NCI-H345 treated with DMSO at 0.1 percent for 48 hours (cell line): ENCODE results near the gene RPS26.
A peak's percentile ranks its signal among the peaks of the same experiment; 100 is the strongest.
"Not testable (repeated sequence)": the region's sequence is repeated elsewhere in the genome, so short reads cannot be mapped to it uniquely, and the experiment has no call there.

ENCODE experiments used
- DNase-seq: peaks from one replicate; lab custom pipeline; 2025; ENCODE audit not compliant: unreplicated experiment; lab: John Stamatoyannopoulos, UW

RPS26 gene

DNA sequence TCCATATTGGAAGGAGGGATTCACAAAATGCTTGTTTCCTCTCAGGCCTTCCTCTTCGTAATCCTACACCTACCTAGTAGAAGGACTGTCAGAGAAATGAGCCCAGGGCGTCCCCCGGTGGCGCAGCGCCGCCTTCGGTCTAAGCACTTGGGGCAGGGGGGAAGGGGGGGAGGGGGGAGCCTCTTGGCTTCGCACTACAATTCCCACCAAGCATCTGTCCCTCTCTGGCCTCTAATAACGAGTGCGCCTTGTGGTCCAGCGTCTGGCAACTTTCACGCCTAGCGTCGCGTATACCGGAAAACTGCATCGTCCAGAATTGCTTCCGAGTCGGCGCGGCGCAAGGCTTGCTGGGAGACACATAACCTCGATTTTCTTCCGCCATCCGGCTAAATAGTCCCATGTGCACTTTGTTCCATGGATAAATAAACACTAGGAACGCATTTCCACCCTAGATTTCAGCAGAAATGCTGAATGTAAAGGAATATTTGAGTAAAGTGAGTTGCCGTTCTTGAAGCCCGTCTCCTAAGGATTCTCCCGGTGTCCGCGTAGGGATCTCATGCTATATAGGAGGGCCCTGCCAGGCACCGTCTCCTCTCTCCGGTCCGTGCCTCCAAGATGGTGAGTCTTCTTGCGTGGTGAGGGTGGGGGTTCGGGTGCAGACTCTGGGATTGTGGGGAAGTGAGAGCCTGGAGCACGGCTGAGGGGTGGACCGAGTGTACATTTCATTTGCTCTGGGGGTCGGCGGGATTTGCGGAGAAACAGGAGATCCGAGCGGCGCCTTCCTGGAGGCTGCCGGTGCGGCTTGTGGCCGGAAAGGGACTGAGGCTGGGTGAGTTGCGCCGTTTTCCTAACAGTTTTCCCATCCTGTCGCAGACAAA lies at the start of gene RPS26:
RPS26 (plus strand) TSS at position 367 of the 878 bp plus-strand sequence; CDS start at position 616, 249 bp downstream.
- peak; percentile 99 for DNase-seq

DNA sequence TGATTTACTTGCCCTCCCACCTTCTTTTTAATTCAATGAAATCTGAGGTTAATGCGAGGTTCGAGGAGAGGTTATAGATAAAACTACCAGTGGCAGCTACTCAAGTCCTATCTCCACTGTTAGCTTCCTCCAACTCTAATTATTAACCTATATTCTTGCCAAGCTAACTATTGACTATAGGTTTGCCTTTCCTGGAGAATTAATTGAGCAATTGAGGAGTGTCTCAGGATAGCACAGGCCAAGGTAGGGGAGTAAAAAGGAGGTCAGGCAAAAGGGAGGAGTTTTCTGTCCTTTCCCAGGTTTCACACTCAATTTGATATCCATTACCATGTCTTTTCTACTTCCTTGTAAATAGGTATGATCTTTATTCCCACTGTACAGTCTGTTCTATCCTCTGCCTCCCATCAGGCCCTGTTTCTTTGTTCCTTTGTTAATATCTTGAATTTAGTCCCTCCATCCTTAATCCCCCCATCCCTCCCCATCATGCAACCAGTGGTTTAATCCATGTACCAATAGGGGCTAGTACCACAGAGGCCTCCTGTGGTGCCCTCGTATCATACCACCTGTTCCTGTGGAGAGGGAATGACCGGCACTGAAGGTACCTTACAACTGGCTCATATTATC lies 48.4 kb upstream of the RPS26 start:
- DNase-seq = no peak

DNA sequence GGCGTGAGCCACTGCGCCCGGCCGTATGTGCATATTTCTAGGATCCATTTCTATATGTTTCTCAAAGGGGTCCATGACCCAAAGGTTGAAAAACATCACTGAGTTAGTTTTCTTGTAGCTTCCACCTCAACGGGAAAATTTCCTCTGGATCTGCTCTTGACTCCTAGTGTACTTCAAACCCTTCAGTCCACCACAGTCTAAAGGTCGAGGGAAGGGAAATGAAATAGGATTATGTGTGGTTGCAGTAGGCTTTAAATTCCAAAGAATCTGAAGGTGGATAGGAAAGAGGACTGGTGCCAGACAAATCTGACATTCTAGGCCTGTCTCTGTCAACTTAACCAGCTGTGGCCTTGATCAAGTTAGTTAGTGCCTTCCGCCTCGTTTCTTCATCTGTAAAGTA lies 46.4 kb upstream of the RPS26 start:
- no peak for DNase-seq

DNA sequence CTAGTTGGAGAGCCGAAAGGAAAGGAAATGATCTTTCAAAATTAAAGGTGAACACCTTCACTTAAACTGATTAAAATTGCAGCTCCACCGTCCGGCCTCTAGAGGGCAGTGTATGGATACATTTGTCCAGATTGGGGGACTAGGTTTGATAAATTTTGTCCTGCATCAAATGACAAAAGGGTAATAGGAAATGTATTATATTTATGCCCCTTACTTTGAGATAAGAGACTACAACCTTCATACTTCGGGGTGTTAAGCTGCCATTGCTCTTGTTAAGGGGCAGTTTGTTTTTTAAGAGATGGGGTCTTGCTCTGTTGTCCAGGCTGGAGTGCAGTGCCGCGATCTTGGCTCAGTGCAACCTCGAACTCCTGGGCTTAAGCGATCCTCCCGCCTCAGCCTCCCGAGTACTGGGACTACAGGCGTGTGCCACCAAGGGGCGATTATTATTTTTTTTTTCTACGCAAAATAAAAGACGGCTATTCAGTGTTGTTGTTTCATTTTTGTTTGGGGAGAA lies 45.5 kb upstream of the RPS26 start:
- DNase-seq = peak; percentile 69

DNA sequence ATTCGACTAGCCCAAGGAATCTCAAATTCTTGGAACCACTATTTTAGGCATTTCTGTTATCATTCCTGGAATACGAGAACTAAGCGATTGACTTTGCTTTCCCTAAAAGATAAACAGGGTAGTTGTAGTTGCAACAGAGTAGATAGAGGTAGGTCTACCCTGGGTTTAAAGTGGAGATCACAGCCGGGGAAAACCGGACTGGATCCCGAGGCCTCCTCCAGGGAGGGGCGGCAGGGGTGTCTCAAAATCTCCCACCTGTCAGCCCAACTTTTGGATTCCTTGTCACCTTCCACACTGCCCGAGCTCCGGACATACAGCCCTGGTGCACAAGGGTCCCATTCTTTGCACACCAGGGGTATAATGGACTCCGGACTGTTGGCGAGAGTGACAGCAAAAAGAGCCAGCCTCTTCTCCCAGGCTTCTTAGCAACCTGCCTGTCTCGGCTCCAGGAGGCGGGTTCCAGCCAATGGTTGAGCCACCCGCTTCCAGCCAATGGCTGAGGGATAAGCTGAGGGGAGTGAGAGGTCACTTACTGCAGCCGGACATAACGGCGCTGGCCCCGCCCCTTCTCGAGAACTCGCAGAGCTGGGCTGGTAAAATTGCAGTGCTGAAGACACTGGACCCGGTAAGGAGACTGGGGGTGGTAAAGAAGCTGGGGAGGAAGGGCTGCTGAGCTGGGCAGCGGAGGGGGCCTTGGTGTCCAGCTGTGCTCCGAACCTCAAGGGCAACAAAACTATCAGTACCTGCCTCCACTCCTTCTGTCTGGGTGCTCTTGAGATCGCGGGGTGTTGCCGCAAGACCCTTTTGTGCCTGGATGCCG lies 44.8 kb upstream of the RPS26 start, which contains the start of gene SUOX:
SUOX (plus strand) TSS at position 562 of the 820 bp plus-strand sequence. CDS start 4,946 bp downstream, outside the sequence.
- peak; percentile 72 for DNase-seq

DNA sequence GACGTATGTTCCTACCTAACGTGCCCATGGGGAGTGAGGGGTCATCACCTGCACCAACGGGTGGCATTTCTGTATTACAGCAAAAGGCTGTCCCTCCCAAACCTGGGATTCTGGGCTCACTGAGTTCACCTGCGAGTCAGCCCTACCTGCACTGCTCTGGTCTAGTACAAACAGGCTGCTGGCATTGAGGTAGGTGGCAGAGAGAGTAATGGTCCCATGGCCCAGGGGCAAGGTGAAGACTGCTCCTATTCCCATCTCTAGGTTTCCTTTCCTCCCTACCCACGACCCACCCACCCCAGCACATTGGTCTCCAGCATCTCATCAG lies 44.2 kb upstream of the RPS26 start:
- no peak for DNase-seq

DNA sequence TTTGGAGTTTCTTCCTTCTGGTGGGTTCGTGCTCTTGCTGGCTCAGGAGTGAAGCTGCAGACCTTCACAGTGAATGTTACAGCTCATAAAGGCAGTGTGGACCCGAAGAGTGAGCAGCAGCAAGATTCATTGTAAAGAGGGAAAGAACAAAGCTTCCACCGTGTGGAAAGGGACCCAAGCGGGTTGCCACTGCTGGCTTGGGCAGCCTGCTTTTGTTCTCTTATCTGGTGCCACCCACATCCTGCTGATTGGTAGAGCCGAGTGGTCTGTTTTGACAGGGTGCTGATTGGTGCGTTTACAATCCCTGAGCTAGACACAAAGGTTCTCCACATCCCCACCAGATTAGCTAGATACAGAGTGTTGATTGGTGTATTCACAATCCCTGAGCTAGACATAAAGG lies 42.2 kb upstream of the RPS26 start:
- DNase-seq = not testable (repeated sequence)

DNA sequence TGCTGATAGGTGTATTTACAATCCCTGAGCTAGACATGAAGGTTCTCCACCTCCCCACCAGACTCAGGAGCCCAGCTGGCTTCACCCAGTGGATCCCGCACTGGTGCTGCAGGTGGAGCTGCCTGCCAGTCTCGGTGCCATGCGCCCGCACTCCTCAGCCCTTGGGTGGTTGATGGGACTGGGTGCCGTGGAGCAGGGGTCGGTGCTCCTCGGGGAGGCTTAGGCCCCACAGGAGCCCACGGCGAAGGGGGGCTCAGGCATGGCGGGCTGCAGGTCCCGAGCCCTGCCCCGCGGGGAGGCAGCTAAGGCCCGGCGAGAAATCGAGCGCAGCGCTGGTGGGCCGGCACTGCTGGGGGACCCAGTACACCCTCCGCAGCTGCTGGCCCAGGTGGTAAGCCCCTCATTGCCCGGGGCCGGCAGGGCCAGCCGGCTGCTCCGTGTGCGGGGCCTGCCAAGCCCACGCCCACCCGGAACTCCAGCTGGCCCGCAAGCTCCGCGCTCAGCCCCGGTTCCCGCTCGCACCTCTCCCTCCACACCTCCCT lies 41.6 kb upstream of the RPS26 start:
- not testable (repeated sequence) for DNase-seq

DNA sequence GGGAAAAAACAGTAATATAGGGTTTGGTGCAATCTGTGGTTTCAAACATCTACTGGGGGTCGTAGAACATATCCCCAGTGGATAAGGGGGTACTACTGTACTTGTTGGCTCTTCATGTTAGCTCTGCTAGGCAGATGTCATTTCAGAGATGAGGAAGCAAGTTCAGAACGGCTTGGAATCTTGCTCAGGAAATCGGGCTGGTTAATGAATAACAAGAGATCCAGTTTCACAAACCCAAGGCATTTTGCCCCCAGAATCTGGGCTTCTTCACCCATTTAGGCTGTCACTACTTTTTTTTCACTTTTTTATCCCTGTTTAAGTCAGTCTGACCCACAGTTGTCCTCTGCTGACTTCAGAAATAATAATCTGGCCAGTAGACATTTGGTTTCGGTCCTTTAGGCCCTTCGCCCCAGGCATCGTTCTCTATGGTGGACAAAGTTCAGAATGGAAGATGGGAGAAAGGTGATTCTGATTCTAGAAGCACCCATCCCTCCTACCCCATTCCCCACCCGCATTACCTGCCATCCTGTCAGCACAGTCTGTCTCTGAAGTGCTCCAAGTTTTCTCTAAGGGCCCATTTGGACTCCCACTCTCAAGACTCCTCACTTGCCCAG lies 40.1 kb upstream of the RPS26 start:
- DNase-seq = no peak

DNA sequence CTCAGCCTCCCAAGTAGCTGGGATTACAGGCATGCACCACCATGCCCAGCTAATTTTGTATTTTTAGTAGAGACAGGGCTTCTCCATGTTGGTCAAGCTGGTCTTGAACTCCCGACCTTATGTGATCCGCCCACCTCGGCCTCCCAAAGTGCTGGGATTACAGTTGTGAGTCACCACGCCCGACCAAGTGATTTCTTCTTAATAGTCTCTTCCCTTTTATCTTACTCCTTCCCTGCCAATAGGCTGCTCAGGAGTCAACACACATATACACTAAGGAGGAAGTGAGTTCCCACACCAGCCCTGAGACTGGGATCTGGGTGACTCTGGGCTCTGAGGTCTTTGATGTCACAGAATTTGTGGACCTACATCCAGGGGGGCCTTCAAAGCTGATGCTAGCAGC lies 38.3 kb upstream of the RPS26 start:
- not testable (repeated sequence) for DNase-seq

DNA sequence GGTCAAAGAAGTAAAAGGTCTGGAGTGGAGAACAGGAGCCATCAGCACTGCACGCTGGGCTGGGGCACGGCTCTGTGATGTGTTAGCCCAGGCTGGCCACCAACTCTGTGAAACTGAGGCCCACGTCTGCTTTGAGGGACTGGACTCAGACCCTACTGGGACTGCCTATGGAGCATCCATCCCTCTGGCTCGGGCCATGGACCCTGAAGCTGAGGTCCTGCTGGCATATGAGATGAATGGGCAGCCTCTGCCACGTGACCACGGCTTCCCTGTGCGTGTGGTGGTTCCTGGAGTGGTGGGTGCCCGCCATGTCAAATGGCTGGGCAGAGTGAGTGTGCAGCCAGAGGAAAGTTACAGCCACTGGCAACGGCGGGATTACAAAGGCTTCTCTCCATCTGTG lies 37.5 kb upstream of the RPS26 start:
- DNase-seq = no peak

DNA sequence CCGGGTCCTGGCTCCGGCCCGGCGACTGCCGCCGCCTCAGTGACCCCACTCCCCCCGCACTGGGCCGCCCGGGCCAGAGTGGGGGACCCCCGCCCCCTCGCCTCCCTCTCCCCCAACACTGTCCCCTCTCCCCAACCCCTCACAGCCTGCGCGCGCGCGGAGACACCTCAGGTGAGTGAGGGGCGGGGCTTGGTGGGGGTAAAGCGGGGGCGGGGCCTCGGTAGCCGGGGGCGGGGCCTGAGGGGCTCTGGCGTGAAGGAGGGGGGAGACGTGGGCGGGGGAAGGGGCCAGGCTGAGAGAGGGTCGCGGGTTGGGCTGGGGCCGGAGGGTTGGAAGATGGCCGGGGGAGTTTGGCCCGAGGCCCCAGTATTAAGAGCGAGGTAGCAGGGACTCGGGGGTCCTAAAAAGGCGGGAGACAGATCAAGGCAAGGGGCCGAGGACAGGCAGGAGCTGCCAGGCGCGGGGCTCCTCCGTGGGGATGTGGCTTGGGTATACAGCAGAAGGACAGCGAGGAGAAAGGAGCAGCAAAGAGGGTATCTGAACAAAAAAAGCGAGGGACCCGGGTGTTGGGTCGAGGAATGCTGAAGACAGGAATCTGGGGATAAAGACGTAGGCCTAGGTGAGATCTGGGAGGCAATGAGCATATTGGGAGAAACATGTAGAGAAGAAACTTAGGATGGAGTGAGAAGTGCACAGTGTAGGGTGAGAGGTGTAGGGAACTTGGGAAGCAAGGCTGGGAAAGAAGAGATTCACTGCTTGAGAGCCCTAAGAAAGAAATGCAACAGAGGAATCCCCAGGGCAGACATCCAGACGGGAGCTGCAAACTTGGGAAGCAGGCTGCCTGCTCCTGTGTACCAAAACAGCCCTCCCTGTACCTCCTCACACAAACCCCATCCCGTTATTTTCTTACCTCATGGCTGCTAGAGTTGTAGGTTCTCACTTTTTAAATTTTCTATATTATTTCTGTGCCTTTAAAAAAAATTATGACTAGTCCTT lies 33.9 kb upstream of the RPS26 start:
- peak; percentile 48 for DNase-seq

DNA sequence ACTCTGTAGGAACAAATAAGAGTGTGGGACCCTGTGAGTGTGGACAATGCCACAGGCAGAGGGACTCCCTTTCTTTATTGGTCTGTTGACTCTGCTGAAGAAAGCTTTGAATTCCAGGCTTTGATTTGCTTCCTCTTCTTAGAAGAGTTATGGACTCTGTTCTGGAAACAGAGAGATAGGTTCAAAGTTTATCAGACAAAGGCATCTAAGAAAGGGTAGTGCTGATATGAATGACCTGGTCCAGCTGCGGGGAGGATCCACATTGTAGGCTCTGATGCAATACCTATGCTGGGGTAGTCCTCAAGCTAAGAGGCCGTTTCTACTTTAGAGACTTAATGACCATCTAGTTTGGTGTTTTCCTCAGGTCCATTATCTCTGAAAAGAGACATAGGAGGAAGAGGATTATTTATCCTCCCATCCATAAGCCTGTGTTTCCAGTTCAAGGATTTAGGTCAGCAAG lies 31.6 kb upstream of the RPS26 start:
- DNase-seq = no peak

DNA sequence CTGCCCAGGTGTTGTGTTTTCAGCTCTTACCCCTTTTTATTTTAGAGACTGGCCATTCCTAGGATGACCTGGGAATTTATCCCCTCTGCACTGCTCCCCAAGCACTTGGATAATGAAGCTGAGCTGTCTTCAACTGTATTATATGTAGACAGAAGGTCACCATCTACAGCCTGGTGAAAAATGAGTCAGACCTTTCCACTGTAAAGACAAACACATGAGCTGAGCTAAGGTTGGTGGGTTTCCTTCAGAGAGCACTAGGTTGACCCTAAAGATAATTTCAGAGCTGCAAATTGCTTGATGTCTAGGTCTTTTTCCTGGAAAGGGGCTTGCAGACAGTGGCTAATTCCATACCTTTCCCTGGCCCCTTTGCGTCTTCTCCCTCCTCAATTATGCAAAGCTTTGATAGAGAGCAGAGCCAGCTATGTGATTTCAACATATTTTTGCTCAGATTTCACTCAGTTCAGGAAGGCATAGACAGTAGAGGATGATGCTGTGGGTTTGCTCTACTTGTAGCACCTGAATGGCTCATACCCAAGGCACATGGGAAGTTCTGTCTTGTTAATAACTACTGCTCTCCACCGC lies 30.1 kb upstream of the RPS26 start:
- no peak for DNase-seq

DNA sequence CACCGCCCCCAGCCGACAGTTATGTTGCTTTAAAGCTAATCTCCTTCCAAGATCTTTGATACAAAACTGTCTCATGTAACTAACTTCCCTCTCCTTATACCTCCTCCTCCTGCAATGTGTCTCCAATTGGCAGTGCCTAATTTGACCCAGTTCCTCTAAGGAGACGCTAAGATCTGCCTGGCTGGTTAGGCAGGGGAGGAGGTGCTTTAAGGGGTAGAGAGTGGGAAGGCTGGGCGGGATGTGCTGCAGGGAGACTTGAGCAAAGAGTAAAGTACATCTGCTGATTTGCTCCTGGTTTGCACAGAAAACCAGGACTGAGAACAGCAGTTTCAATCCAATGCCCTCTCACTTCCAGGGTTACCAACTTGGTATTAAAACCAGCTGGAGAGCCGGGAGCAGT lies 28.2 kb upstream of the RPS26 start:
- DNase-seq = no peak

DNA sequence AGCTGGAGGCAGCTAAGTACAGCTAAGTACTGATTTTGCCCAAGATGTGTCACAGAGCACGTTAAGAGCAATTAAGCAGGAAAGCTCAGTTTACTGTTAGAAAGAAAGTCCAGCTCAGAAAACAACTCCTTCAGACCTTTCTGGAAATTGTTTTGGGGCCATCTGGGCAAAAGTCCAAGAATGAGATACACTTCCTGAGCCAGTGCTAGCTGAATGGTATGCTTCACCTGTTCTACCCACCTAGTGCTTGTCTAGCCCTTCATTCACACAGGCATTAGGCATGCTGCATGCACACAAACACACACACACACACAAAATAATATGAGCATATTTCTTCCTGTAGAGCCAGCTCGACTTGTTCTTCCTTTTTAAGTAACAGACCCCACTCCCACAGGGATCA lies 27.5 kb upstream of the RPS26 start:
- no peak for DNase-seq

DNA sequence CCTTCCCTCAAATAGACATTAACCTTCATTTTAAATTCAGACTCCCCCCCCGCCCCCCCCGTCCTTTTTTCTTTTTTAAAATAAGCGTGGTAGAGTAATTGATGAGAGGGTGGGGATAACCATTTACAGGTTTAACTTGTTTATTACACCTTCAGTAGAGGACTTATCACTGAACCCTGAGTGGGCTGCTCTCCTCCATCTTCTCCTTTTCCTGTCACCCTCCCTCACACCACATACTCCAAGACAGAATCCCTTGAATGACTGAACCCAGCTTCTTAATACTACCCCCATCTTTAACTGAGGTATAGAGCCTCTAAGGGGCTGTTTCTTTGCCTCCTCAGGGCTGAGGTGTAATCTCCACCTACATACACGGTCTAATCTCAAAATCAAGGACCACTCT lies 24.5 kb upstream of the RPS26 start:
- no peak for DNase-seq

DNA sequence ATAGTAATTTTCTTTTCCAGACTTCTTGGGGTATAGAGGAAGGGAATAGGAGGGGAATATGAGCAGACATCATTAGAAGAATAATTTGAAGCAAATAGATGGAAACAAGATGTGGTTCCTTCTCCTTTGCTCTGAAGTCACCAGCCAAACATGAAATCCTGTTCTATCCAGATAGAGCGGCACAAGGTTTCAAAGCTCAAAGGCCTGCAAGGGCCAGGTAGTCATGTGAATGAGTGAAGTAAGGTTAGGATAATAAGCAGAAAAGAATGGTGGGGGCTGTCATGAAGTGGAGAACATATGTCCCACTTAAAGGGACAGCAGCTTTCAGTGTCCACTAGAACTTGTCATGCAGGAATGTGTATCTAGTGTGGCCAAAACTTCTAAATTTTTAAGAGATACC lies 23.4 kb upstream of the RPS26 start:
- DNase-seq = no peak
